Measurements from ENCODE around the gene GSS.

DNA sequence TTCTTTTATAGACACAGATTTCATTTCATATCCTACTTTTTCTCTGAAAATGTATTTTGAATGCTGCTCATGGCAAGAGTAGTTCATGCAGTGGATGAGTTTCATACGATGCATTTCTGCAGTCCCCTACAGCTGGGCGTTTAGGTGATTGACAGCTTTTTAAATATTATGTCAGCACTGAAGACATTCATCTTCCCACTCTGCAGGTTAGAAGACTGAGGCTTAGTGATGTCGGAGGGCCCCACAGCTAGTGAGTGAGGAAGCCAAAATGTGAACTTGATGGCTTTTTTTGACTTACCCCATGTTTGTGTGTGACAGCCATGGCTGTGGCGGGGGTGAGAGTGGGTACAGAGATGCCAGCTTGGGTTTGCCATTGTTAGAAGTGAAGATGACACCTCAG is 33.5 kb upstream of the GSS start:
- TF ChIP-seq, protein P1, sequence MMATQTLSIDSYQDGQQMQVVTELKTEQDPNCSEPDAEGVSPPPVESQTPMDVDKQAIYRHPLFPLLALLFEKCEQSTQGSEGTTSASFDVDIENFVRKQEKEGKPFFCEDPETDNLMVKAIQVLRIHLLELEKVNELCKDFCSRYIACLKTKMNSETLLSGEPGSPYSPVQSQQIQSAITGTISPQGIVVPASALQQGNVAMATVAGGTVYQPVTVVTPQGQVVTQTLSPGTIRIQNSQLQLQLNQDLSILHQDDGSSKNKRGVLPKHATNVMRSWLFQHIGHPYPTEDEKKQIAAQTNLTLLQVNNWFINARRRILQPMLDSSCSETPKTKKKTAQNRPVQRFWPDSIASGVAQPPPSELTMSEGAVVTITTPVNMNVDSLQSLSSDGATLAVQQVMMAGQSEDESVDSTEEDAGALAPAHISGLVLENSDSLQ (IDR thresholded peaks at IDR 0.05), result no peak
- TF ChIP-seq BHLHE40 (IDR thresholded peaks at IDR 0.05; ENCODE audit: borderline replicate concordance), result no peak
- TF ChIP-seq SP1 (IDR thresholded peaks at IDR 0.05), result no peak
- no peak for TF ChIP-seq L3MBTL2 (conservative IDR thresholded peaks at IDR 0.05)
- TF ChIP-seq FOXA1 (IDR thresholded peaks at IDR 0.05), result no peak
- TF ChIP-seq SUZ12 (IDR thresholded peaks at IDR 0.05), result no peak
- no peak for TF ChIP-seq TARDBP (IDR thresholded peaks at IDR 0.05)
- no peak for TF ChIP-seq ARNT (IDR thresholded peaks at IDR 0.05)
- TF ChIP-seq FOXM1 (IDR thresholded peaks at IDR 0.05; ENCODE audit: borderline replicate concordance), result no peak
